ENCODE measurements around the gene OARD1. TPM values are rescaled to one million over a fixed set of nuclear protein-coding genes. Genes with fewer than 3 reads are reported as not detected.

The OARD1 gene
- total RNA-seq, 2 donors from 2014 or later = 28.5 to 29.2 TPM

GRCh38 chr6:41051873-41052272 is 20.3 kb downstream of the OARD1 start:
- no peaks in the 10 kb centered on the region for H3K9me3 ChIP-seq (ENCODE audit: control insufficient read depth, low read length, poor library complexity, severe bottlenecking)
- no peak for DNase-seq
- Mint-ChIP-seq H3K36me3 (ENCODE audit: low read depth) (peaks cover 5% of the 10 kb centered on the region), H3K27me3 (no peaks in the 10 kb centered on the region), H3K27ac (peak overlapping the region; percentile 5), H3K4me1 (peaks cover 11% of the 10 kb centered on the region), H3K4me3 (peak overlapping the region; percentile 1)
- ATAC-seq = peak; percentile 35

- Mint-ChIP-seq H3K27me3 (no peaks in the 10 kb centered on the region), H3K27ac (peak overlapping the region; percentile 5), H3K4me3 (no peak overlapping the region), H3K36me3 (ENCODE audit: low read depth) (no peaks in the 10 kb centered on the region), H3K4me1 (peaks cover 11% of the 10 kb centered on the region)
- no peak for DNase-seq
- no peaks in the 10 kb centered on the region for H3K9me3 ChIP-seq (ENCODE audit: control insufficient read depth, low read length, poor library complexity, severe bottlenecking)
- ATAC-seq = no peak
Measured at GRCh38 chr6:41050536-41050935, 21.6 kb downstream of the OARD1 start.

- Mint-ChIP-seq H3K27me3 (no peaks in the 10 kb centered on the region), H3K4me1 (peaks cover 11% of the 10 kb centered on the region), H3K27ac (no peak overlapping the region), H3K36me3 (ENCODE audit: low read depth) (no peaks in the 10 kb centered on the region), H3K4me3 (no peak overlapping the region)
- no peak for DNase-seq
- ATAC-seq = no peak
- H3K9me3 ChIP-seq (ENCODE audit: control insufficient read depth, low read length, poor library complexity, severe bottlenecking) = no peaks in the 10 kb centered on the region
Measured at GRCh38 chr6:41049955-41050354, 22.2 kb downstream of the OARD1 start.

GRCh38 chr6:41049521-41049920 is 22.6 kb downstream of the OARD1 start:
- H3K27me3 Mint-ChIP-seq = no peaks in the 10 kb centered on the region
- no peak for ATAC-seq
- H3K9me3 ChIP-seq (ENCODE audit: control insufficient read depth, low read length, poor library complexity, severe bottlenecking) = no peaks in the 10 kb centered on the region
- H3K36me3 Mint-ChIP-seq (ENCODE audit: low read depth) = no peaks in the 10 kb centered on the region
- DNase-seq = no peak
- H3K27ac Mint-ChIP-seq = no peak overlapping the region
- H3K4me1 Mint-ChIP-seq = peaks cover 11% of the 10 kb centered on the region
- no peak overlapping the region for H3K4me3 Mint-ChIP-seq

- no peaks in the 10 kb centered on the region for H3K27me3 Mint-ChIP-seq
- ATAC-seq (no peak), DNase-seq (no peak)
- no peaks in the 10 kb centered on the region for H3K36me3 Mint-ChIP-seq (ENCODE audit: low read depth)
- H3K9me3 ChIP-seq (ENCODE audit: control insufficient read depth, low read length, poor library complexity, severe bottlenecking) = no peaks in the 10 kb centered on the region
- no peak overlapping the region for H3K27ac Mint-ChIP-seq
- H3K4me3 Mint-ChIP-seq = no peak overlapping the region
- peaks cover 13% of the 10 kb centered on the region for H3K4me1 Mint-ChIP-seq
Measured at GRCh38 chr6:41047745-41048732, 24.1 kb downstream of the OARD1 start.

GRCh38 chr6:41047306-41047705 is 24.9 kb downstream of the OARD1 start:
- H3K4me3 Mint-ChIP-seq = no peak overlapping the region
- H3K9me3 ChIP-seq (ENCODE audit: control insufficient read depth, low read length, poor library complexity, severe bottlenecking) = no peaks in the 10 kb centered on the region
- DNase-seq (no peak), ATAC-seq (no peak)
- H3K36me3 Mint-ChIP-seq (ENCODE audit: low read depth) = no peaks in the 10 kb centered on the region
- no peak overlapping the region for H3K27ac Mint-ChIP-seq
- no peaks in the 10 kb centered on the region for H3K27me3 Mint-ChIP-seq
- H3K4me1 Mint-ChIP-seq = peaks cover 9% of the 10 kb centered on the region

GRCh38 chr6:41046084-41046483 is 26.1 kb downstream of the OARD1 start:
- ATAC-seq = no peak
- DNase-seq = no peak
- Mint-ChIP-seq H3K36me3 (ENCODE audit: low read depth) (no peaks in the 10 kb centered on the region), H3K4me3 (no peak overlapping the region), H3K4me1 (peaks cover 4% of the 10 kb centered on the region), H3K27ac (no peak overlapping the region), H3K27me3 (no peaks in the 10 kb centered on the region)
- H3K9me3 ChIP-seq (ENCODE audit: control insufficient read depth, low read length, poor library complexity, severe bottlenecking) = no peaks in the 10 kb centered on the region

- H3K4me1 Mint-ChIP-seq = peaks cover 4% of the 10 kb centered on the region
- no peak for DNase-seq
- no peaks in the 10 kb centered on the region for H3K36me3 Mint-ChIP-seq (ENCODE audit: low read depth)
- no peaks in the 10 kb centered on the region for H3K27me3 Mint-ChIP-seq
- no peaks in the 10 kb centered on the region for H3K9me3 ChIP-seq (ENCODE audit: control insufficient read depth, low read length, poor library complexity, severe bottlenecking)
- no peak overlapping the region for H3K27ac Mint-ChIP-seq
- no peak for ATAC-seq
- H3K4me3 Mint-ChIP-seq = no peak overlapping the region
Measured at GRCh38 chr6:41045664-41046063, 26.5 kb downstream of the OARD1 start.

GRCh38 chr6:41043151-41043550 is 29.0 kb downstream of the OARD1 start:
- no peaks in the 10 kb centered on the region for H3K9me3 ChIP-seq (ENCODE audit: control insufficient read depth, low read length, poor library complexity, severe bottlenecking)
- ATAC-seq (no peak), DNase-seq (no peak)
- H3K27ac Mint-ChIP-seq = peak overlapping the region; percentile 6
- no peaks in the 10 kb centered on the region for H3K36me3 Mint-ChIP-seq (ENCODE audit: low read depth)
- no peak overlapping the region for H3K4me3 Mint-ChIP-seq
- H3K27me3 Mint-ChIP-seq = no peaks in the 10 kb centered on the region
- peaks cover 2% of the 10 kb centered on the region for H3K4me1 Mint-ChIP-seq

GRCh38 chr6:41042226-41043055 is 29.7 kb downstream of the OARD1 start, which contains the start of gene TSPO2:
TSPO2 (plus strand) TSS chr6:41042467; CDS start chr6:41042986, 519 bp downstream.
- H3K4me1 Mint-ChIP-seq = peaks cover 2% of the 10 kb centered on the region
- ATAC-seq (no peak), DNase-seq (no peak)
- H3K36me3 Mint-ChIP-seq (ENCODE audit: low read depth) = no peaks in the 10 kb centered on the region
- H3K27ac Mint-ChIP-seq = peak within 1 kb of the TSS; percentile 6
- no peaks in the 10 kb centered on the region for H3K9me3 ChIP-seq (ENCODE audit: control insufficient read depth, low read length, poor library complexity, severe bottlenecking)
- H3K27me3 Mint-ChIP-seq = no peaks in the 10 kb centered on the region
- no peak within 1 kb of the TSS for H3K4me3 Mint-ChIP-seq

- Mint-ChIP-seq H3K4me3 (no peak overlapping the region), H3K27me3 (no peaks in the 10 kb centered on the region), H3K36me3 (ENCODE audit: low read depth) (no peaks in the 10 kb centered on the region), H3K4me1 (peaks cover 4% of the 10 kb centered on the region), H3K27ac (no peak overlapping the region)
- ATAC-seq = no peak
- no peaks in the 10 kb centered on the region for H3K9me3 ChIP-seq (ENCODE audit: control insufficient read depth, low read length, poor library complexity, severe bottlenecking)
- DNase-seq = no peak
Measured at GRCh38 chr6:41040940-41041536, 31.1 kb downstream of the OARD1 start.

- Mint-ChIP-seq H3K27ac (no peak overlapping the region), H3K4me3 (no peak overlapping the region), H3K4me1 (peaks cover 4% of the 10 kb centered on the region), H3K27me3 (no peaks in the 10 kb centered on the region), H3K36me3 (ENCODE audit: low read depth) (no peaks in the 10 kb centered on the region)
- DNase-seq (no peak), ATAC-seq (no peak)
- H3K9me3 ChIP-seq (ENCODE audit: control insufficient read depth, low read length, poor library complexity, severe bottlenecking) = no peaks in the 10 kb centered on the region
Measured at GRCh38 chr6:41040101-41040939, 31.8 kb downstream of the OARD1 start.

All from T-helper 17 cell (primary cell).